Brain pericyte (primary cell): ENCODE data around the gene RFX8.
"Not testable (repeated sequence)": the region's sequence is repeated elsewhere in the genome, so short reads cannot be mapped to it uniquely, and the experiment has no call there.

Experiments used
- DNase-seq: peaks from one replicate; pipeline ENCODE4 v3.0.0-alpha.2; 2012; ENCODE audit warnings: low read depth, low spot score

Gene RFX8

DNA sequence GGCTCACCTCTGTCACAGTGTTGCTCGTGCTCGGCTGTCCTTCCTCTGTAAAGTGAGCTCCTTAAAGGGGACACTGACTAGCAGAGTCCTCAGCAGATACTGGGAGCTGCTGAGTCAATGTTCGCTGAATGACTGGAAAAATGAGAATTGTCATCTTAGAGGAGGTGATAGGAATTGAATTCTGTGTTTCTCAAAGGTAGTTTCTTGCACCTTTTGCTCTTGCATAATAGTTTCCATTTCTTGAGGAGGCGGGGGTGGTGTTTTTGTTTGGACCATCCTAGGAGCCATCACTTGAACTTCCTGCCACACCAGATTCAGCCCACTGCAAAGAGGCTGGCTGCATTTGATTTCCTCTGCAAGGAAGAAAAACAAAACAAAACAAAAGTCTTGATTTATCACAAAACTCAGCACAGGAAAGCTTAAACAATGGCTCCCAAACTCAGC is 11.4 kb upstream of the RFX8 start:
- no peak for DNase-seq

DNA sequence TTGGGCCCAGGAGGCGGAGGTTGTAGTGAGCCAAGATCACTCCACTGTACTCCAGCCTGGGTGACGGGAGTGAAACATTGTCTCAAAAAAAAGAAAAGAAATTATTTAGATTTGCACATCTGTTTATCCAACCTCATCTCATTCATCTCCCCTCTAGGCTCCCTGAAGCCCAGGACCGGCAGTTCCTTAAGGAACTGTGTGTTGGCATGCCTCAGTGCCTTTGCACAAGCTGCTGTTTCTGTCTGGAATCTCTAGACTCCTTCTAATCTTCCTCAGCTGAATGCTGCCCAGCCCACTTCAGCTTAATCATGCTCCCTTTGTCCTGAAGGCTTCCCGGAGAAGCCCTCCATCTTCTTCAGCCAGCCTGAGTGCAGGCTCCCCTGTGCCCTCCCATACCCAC is 10.9 kb upstream of the RFX8 start:
- no peak for DNase-seq

DNA sequence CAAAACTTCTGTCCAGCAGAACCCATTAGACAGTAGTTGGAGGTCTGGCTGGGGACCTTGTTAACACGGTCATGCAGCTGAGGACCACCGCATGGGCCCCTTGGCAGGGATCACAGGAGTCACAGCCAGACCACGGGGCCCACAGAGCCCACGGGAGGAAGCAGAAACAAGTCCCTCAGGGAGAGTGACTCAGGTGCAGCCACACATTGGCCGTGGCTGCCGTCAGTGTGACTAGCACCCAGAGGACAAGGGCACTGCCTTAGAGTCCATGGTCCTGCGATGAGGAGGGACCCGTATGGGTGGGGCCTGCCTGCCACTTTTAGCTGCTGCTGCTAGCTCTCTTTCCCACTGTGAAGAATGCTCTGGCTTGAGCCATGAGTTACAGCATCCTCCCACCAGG is 5.9 kb upstream of the RFX8 start:
- DNase-seq: no peak

DNA sequence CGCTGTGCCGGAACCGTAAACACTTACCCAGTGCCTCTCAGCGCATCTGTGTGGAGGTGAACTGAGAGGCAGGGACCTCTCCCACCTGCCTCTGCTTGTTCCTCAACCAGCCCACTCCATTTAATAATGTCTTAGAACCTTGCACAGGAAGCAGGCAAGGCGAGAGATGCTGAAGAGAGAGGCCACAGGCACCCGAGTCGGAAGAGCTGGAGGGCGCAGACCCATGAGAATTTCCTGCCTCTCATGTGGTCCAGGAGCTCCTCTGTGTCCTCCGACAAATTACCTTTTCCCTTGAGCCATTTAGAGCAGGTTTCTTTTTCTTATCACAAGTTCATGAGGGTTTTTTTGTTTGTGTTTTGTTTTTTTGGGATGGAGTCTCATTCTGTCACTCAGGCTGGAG is 4.9 kb upstream of the RFX8 start:
- DNase-seq: no peak

DNA sequence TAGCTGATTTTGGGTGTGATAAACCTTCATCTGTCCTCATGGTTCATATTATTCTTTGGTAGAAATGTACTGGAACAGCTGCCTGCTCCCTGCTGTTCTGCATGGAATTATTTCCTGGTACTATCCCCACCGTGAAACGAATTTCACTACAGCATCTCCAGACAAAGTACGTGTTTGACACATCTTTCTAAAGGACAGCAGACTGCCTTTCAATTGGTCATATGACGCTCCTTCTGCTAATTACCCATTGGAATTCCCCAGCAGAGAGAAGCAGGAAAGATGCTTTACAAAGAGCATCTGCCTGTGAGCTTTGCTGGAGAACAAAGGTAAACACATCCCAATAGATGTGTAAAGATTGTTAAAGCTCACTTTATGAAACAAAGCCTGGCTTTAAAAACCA is 4.4 kb upstream of the RFX8 start:
- DNase-seq: no peak

- no peak for DNase-seq
Observed at GRCh38 chr2:101478181-101479001, 3.5 kb upstream of the RFX8 start.

DNA sequence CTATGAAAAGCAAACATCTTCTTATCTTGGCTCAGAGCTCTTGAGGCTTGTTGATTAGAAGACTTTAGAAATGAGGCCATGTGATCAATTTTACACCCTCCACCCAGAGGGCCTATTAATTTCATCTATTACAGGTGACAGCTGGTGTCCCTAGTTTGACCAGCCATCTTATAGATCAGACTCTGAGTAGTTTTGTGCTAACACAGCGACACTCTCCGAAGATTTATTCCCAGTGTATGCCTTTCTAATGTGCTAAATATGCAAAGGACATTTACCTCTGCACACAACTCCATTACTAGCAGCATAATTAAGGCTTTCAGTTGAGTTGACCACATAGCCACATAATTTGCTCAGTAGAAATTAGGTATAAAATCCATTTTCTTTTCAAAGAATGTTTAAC is 2.6 kb upstream of the RFX8 start:
- no peak for DNase-seq

DNA sequence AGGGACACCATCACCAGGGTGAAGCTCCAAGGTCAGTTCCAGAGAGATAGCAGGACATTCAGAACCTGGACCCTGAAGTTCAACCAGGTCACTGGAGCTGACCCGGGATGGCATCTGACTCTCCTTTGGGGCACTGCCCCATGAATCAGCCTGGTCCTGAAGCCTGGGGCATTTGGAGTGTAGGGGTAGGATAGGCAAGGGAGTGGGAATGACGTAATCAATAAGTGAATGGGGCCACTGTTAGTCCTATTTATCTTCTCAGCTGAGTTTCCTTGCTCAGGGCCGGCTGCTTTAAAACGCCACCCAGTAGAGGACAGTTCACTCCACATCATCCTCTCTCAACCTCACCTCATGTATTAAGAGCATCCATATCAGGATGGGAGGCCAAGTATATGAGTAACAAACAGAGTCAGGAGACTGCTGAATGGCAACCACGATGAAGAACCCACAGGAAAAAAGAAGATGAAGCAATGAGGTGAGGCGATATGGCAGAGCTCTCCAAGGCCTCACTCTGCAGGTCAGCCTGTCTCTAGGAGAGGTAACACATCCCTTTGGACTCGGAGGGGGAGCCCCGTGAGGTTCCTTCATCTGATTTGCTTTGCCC is 1.8 kb upstream of the RFX8 start:
- DNase-seq: no peak

GRCh38 chr2:101473911-101474701 is 806 bp downstream of the RFX8 start:
- DNase-seq: no peak

DNA sequence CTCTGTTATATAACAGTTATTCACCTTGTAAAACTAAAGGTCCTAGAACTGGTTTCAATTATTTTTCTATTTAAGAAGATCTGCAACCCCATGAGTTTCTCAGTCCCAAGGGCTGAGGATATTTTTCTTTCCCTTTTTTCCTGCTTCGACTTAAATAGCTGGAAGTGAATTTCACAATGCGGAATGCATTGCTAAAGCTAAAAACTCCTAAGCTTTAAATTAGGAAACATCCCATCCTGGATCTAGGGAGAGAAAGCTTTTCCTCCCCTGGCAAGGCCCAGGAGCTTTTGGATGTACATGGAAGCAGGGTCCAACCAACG is 1.4 kb downstream of the RFX8 start:
- no peak for DNase-seq

DNA sequence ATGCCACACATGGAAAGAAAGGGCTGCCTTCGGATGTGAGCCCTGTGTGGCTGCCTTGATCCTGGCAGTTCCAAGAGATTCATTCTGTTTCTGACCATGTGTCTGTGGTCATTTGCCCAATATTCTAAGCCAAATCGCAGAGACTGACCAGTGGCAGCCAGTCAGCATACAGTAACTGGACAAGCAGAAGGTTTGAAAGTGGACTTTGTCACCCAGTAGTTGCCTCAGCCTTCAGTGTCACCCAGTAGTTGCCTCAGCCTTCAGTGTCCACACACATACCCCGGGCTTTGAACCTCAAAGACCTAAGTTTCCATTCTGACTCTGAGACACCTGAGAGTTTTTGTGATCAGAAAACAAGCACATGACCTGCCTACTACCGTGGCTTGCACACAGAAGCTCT is 5.0 kb downstream of the RFX8 start:
- DNase-seq: no peak

DNA sequence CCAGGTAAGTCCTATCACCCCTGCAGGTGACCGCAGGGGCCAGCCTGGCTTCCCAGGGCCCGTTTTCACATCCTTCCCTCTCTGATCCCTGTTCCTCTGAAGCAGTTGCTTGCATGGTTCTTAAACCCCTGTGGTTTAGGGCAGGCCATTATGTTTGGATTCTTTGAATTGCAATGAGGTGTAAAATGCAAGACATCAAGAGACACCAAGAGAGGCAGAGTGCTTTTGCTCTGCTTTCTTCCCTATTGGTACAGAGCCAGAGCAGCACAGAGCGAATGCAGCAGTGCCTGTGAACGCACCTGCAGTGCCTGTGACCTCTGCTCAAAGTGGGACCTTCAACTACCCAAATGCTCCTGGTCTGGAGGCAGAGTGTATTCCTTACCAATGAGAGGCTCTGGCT is 7.6 kb downstream of the RFX8 start:
- no peak for DNase-seq

GRCh38 chr2:101466426-101466825 is 8.5 kb downstream of the RFX8 start:
- no peak for DNase-seq

DNA sequence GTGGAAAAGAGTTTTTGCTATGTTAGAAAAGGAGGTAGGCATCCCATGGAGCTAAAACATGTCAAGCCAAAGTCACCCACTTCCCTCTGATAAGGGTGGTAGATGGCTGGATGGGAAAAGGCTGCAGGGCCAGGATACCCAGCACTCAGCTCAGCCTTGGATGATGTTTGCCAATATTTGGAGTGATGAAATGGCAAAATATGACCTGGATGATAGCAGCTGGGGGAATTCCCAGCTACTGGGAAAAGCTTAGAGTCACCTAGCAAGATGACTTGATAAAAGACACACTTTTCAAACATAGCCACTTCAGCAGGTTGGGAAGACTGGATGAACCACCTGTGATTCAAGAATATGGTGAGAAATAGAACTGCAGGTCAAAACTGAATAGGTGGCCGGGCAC is 10.1 kb downstream of the RFX8 start:
- DNase-seq: no peak

DNA sequence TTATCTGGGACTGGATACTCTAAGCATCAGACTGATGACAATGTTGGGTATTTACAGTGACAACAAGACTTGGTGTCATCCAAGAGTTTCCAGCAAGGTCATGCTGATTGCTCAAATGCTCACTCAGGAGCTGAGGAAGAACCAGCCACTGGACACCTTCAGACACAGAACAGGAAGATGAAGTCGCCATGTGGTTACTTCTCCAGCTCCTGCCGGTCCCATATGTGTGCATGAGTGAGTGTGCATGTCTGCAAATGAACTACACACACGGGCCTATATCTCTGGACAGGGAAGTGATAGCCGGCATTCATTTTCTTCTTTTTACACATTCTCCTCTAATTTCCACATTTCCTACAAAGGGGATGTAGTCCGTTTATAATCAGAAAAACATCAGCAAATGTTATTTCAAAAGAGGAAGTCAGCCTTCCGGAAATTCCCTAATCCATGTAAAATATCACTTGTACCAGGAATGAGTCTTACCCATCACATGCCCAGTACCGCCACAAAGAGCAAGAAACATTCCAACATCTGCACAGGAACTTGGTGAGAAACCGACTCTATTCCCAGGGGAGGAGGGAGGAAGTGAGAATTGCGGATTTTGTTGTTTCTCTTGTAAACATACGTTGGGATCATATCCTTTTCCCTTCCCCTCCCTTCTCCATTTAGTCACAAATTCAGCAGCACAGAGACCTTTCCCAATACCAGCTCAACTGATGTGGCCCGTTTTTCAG is 10.8 kb downstream of the RFX8 start:
- DNase-seq: peak; percentile 53

GRCh38 chr2:101463421-101463820 is 11.5 kb downstream of the RFX8 start:
- DNase-seq: no peak

DNA sequence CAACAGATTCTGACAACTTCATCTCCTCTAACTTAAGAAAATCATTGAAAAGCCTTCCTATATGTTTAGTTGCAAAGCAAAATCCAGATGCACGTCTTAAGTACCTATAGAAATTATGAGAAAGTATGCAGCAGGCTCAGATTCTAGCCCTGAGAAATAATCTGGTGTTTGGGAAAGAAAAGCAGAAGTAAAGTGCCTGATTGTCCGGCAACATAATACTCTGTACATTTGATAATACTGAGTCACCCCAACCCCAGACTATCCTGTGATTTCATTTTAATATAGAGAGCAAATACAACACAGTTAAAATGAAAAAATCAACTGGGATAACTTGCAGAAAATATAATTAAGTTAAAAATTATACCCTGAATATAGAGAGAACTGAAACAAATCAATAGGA is 13.5 kb downstream of the RFX8 start:
- no peak for DNase-seq

DNA sequence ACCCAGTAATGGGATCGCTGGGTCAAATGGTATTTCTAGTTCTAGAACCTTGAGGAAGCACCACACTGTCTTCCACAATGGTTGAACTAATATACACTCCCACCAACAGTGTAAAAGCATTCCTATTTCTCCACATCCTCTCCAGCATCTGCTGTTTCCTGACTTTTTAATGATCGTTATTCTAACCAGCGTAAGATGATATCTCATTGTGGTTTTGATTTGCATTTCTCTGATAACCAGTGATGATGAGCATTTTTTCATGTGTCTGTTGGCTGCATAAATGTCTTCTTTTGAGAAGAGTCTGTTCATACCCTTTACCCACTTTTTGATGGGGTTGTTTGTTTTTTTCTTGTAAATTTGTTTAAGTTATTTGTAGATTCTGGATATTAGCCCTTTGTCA is 20.5 kb downstream of the RFX8 start:
- DNase-seq: not testable (repeated sequence)

DNA sequence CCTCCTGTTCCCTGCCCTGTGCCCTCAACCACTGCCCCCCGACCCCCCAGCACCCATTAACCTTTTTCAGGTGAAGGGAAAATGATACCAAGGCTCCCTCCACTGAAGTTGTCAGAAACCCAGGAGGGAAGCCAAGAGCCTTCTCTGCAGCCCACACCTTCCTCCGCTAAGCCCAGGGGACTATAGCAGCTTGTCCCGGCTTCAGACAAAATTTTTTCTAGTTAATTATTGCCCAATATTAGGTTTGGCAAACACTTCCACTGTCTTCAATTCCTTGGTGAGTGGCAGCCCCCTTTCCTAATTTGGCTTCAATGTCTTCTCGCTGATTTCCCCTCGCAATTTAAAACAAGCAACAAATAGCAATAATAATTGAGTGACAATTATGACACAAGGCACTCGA is 23.9 kb downstream of the RFX8 start:
- no peak for DNase-seq

DNA sequence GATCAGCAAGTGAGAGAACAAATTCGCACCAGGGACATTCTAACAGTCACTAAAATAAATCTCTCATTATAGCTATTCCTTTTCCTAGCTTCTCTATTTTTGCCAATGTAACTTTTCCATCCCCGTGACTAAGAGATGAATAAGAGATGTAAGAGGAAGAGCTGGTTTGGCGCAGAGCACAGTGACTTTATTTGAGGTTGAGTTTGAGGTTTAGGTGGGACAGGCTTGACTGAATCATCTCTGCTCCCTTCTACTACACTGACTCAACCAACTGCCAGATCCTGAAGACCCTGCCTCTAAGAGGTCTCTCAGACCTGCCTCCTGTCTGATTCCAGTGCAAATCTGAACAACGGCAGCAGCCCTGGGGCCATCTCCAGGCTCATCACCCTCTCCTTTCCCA is 28.0 kb downstream of the RFX8 start:
- DNase-seq: no peak

DNA sequence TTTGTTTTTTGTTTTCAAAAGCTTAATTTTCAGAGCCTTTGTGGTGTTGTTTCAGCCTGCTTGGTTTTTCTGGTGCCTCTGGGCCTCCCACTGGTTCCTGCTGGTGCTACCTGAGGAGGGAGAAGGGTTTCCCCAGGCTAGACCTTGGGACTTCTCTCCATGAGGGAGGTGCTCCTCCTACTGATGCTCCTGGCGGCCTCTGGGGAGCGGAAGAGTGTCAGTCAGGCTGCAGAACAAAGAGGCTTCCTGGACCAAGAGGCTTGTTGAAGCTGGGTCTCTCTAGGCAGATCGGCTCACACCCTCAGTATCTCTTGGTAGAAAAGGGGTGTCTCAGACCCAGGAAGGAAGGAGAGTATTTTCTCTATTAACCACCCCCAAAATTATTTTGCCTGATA is 32.2 kb downstream of the RFX8 start:
- no peak for DNase-seq

- DNase-seq: no peak
Observed at GRCh38 chr2:101442042-101442666, 32.8 kb downstream of the RFX8 start.
